ENCODE results near the gene ZNF45. TPM values are rescaled to one million over a fixed set of nuclear protein-coding genes. Genes with fewer than 3 reads are reported as not detected.

ZNF45 gene
- total RNA-seq (10 to 100 TPM in 1 of 5 donors, 1 to 10 TPM in 3, under 1 TPM in 1; 0.89 to 17.1 (median 8.1) TPM), polyA plus RNA-seq (1 to 10 TPM; 3.3 to 4.9 (median 3.7) TPM)
- long read RNA-seq, donor 1: 0 reads
- long read RNA-seq, donor 2, partial matches to known transcripts: 0 of 1 reads
- long read RNA-seq, donor 2, other reads (novel, unspliced or antisense): 0 of 1 reads
- long read RNA-seq, donor 3: 0 reads
- long read RNA-seq, donor 4: 0 reads
- long read RNA-seq, donor 5: 0 reads
- long read RNA-seq, donor 6, partial matches to known transcripts: 13 of 14 reads
- long read RNA-seq, donor 6, other reads (novel, unspliced or antisense): 0 of 14 reads
- long read RNA-seq, donor 7, partial matches to known transcripts: 0 of 1 reads
- long read RNA-seq, donor 7, other reads (novel, unspliced or antisense): 0 of 1 reads
- long read RNA-seq, donor 8, partial matches to known transcripts: 0 of 1 reads
- long read RNA-seq, donor 8, other reads (novel, unspliced or antisense): 0 of 1 reads
- long read RNA-seq, donor 9, partial matches to known transcripts: 5 of 6 reads
- long read RNA-seq, donor 9, other reads (novel, unspliced or antisense): 0 of 6 reads
- long read RNA-seq, donor 10: 0 reads

DNA sequence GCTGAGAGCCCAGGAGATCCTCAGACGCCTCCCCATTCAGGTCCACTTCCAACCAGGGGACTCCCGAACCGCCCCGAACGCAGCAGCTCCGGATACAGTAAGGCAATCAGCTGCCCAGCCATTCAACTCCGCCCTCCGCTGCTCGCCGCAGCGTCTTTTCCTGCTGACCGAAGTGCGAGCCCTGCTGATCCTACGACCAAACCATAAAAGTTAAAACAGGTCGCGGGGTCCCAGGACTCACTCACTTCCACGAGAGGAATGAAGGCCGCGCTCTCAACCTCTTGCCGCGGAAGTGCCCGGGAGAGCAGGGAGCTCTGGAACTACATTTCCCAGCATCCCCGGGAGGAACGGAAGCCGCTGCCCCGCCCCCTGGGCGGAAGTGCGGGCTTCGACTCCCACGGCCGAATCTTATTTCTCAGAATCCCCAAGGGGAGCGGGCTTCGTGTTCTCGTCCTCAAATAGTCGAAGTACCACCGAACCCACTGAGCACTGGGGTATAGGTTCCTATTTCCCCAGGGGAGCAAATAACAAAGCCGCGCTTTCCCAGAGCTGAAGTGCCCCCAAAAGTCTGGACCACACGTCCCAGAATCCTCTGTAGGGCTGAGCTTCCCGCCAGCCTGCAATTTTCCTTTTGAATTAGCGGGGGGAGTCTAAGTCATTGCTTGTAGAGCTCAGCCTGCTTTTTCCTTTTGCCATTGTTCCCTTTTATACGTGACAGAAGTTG, at the start of gene ZNF45:
Gene ZNF45 (minus strand): TSS at position 298 of the 724 bp plus-strand sequence. CDS start 13,097 bp downstream, outside the sequence.
- TF ChIP-seq POLR2A (IDR thresholded peaks at IDR 0.05): no peak
- TF ChIP-seq, protein P1, sequence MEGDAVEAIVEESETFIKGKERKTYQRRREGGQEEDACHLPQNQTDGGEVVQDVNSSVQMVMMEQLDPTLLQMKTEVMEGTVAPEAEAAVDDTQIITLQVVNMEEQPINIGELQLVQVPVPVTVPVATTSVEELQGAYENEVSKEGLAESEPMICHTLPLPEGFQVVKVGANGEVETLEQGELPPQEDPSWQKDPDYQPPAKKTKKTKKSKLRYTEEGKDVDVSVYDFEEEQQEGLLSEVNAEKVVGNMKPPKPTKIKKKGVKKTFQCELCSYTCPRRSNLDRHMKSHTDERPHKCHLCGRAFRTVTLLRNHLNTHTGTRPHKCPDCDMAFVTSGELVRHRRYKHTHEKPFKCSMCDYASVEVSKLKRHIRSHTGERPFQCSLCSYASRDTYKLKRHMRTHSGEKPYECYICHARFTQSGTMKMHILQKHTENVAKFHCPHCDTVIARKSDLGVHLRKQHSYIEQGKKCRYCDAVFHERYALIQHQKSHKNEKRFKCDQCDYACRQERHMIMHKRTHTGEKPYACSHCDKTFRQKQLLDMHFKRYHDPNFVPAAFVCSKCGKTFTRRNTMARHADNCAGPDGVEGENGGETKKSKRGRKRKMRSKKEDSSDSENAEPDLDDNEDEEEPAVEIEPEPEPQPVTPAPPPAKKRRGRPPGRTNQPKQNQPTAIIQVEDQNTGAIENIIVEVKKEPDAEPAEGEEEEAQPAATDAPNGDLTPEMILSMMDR (IDR thresholded peaks at IDR 0.05): no peak
- peak; percentile 27 to 67 (median 30) for TF ChIP-seq POLR2AphosphoS5 (IDR thresholded peaks at IDR 0.05)
- peak within 1 kb of the TSS; percentile 83 to 89 (median 86) for H3K27ac ChIP-seq
- peaks cover 8 to 24% (median 18%) of the 10 kb centered on the region in 4 donors for H3K4me1 ChIP-seq
- intact Hi-C loops (cut with DNase I; ENCODE audit: low total_unique reads): no loop called here
- H3K36me3 ChIP-seq: peaks cover 22 to 31% (median 30%) of the 10 kb centered on the region in 4 donors
- WGBS, 5 donors: 0 to 1% (median 1%) methylated on average over 29 to 42 of the region's 42 CpGs
- peak within 1 kb of the TSS; percentile 59 to 81 (median 66) for H3K4me3 ChIP-seq
- peak; percentile 89 to 97 for DNase-seq
- H3K9me3 ChIP-seq: peaks cover 0 to 17% (median 8%) of the 10 kb centered on the region in 4 donors
- no peaks in the 10 kb centered on the region for H3K27me3 ChIP-seq

DNA sequence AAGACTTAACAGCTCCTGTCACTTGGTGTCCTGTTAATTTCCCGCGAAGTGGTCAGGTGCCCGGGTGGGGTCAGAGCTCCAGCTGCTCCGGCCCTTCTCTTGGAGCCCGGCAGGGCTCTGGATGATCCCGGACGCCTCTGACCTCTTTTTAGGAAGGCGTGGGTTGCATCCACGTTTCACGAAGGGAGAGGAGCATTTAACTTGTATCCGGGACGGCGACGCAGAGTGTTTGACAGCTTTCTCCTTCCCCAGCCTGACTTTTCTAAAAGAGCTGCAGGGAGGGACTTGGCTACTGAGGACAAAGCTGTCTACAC, 49.6 kb upstream of the ZNF45 start:
- DNase-seq: no peak
- no peaks in the 10 kb centered on the region for H3K27me3 ChIP-seq

DNA sequence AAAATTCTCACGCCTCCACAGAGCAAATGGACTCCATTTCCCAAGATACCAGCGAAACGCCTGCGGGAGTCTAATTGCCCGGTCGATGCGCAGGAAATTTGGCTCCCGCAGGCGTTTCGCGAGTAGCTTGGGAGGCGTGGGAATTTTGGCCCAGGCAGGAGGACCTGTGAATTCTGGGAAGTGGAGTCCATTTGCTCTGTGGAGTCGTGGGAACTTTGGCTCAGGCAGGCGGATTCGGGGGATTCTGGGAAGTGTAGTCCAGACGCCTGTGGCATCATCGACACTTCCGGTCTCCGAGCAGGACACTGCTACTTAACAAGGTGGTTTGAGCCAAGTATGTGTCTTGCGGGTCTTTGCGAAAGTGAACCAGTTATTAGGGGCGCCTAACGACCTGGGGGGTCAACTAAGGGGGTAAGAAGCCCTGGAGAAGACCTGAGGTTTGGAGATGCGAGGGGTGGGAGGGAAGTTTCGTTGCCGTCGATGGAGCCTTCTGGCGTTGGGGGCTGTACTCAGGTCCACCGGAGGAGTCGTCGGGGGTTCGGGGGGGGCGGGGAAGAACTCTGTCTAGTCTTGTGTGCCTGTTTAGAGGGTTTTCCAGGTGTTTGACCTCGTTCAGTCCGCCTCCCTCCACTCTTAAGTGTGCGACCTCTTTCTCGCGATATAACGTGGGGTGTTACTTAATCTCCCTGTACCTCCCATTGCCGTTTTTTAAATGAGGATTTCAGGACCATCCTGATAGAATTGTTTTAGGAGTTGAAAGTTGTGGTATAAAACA, 49.0 kb upstream of the ZNF45 start, which contains the start of gene ZNF155:
Gene ZNF155 (plus strand): TSS at position 277 of the 775 bp plus-strand sequence. CDS start 4,356 bp downstream, outside the sequence.
- H3K9me3 ChIP-seq: peaks cover 4 to 38% (median 29%) of the 10 kb centered on the region in 4 donors
- H3K4me1 ChIP-seq: peaks cover 6 to 22% (median 16%) of the 10 kb centered on the region in 4 donors
- intact Hi-C loops (cut with DNase I; ENCODE audit: low total_unique reads): no loop called here
- H3K27ac ChIP-seq: peak within 1 kb of the TSS; percentile 69 to 87 (median 75)
- peak; percentile 90 to 98 for DNase-seq
- peak within 1 kb of the TSS; percentile 67 to 92 (median 76) for H3K4me3 ChIP-seq
- TF ChIP-seq POLR2A (IDR thresholded peaks at IDR 0.05): no peak
- peak; percentile 54 to 77 (median 74) for TF ChIP-seq POLR2AphosphoS5 (IDR thresholded peaks at IDR 0.05)
- no peak for TF ChIP-seq EP300 (IDR thresholded peaks at IDR 0.05)
- TF ChIP-seq, protein P1 (IDR thresholded peaks at IDR 0.05): no peak
- WGBS, 5 donors: 0 to 1% (median 0%) methylated on average over 33 to 40 of the region's 40 CpGs
- H3K27me3 ChIP-seq: no peaks in the 10 kb centered on the region
- peaks cover 6 to 14% (median 10%) of the 10 kb centered on the region in 4 donors for H3K36me3 ChIP-seq

More for the DNA sequence above, 49.6 kb upstream of the ZNF45 start:
- 2 to 4% (median 3%) methylated on average over 14 of the region's 14 CpGs for WGBS, 5 donors
- Histone ChIP-seq H3K36me3 (peaks cover 11 to 19% (median 16%) of the 10 kb centered on the region in 4 donors), H3K27ac (peak overlapping the region in 4 of 5 donors; percentile 70 to 87 (median 80)), H3K4me1 (peaks cover 6 to 22% (median 16%) of the 10 kb centered on the region in 4 donors), H3K9me3 (peaks cover 0 to 38% (median 25%) of the 10 kb centered on the region in 4 donors), H3K4me3 (peak overlapping the region; percentile 67 to 92 (median 76))
- intact Hi-C loops (cut with DNase I; ENCODE audit: low total_unique reads): no loop called here
- no peak for TF ChIP-seq POLR2AphosphoS5 (IDR thresholded peaks at IDR 0.05)
- no peak for TF ChIP-seq POLR2A (IDR thresholded peaks at IDR 0.05)
- TF ChIP-seq, protein P1 (IDR thresholded peaks at IDR 0.05): no peak
- TF ChIP-seq EP300 (IDR thresholded peaks at IDR 0.05): no peak
